Right hindlimb (tissue), 1 donor: Measurements from ENCODE around the gene RPS6KC1.
"Not testable (repeated sequence)": the region's sequence is repeated elsewhere in the genome, so short reads cannot be mapped to it uniquely, and the experiment has no call there.

Experiments
- DNase-seq: peaks from one replicate; pipeline ENCODE4 v3.0.0-alpha.2; 2018

RPS6KC1 gene, protein sequence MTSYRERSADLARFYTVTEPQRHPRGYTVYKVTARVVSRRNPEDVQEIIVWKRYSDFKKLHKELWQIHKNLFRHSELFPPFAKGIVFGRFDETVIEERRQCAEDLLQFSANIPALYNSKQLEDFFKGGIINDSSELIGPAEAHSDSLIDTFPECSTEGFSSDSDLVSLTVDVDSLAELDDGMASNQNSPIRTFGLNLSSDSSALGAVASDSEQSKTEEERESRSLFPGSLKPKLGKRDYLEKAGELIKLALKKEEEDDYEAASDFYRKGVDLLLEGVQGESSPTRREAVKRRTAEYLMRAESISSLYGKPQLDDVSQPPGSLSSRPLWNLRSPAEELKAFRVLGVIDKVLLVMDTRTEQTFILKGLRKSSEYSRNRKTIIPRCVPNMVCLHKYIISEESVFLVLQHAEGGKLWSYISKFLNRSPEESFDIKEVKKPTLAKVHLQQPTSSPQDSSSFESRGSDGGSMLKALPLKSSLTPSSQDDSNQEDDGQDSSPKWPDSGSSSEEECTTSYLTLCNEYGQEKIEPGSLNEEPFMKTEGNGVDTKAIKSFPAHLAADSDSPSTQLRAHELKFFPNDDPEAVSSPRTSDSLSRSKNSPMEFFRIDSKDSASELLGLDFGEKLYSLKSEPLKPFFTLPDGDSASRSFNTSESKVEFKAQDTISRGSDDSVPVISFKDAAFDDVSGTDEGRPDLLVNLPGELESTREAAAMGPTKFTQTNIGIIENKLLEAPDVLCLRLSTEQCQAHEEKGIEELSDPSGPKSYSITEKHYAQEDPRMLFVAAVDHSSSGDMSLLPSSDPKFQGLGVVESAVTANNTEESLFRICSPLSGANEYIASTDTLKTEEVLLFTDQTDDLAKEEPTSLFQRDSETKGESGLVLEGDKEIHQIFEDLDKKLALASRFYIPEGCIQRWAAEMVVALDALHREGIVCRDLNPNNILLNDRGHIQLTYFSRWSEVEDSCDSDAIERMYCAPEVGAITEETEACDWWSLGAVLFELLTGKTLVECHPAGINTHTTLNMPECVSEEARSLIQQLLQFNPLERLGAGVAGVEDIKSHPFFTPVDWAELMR

GRCh38 chr1:213051127-213051880 lies at the start of gene RPS6KC1:
Gene RPS6KC1, plus strand, starts transcription at chr1:213051241. Its CDS starts 164 bp downstream, at chr1:213051405.
- DNase-seq: peak; percentile 87

DNA sequence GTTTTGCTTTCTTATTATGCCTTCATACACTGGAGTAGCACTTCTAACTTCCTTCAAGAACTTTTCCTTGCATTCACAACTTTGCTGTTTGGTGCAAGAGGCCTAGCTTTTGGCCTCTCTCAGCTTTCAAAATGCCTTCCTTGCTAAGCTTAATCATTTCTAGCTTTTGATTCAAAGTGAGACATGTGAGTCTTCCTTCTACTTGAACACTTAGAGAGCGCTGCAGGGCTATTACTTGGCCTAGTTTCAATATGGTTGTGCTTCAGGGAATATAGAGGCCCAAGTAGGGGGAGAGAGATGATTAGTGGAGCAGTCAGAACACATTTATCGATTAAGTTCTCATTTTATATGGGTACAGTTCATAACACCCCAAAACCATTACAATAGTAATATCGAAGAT lies 47.8 kb upstream of the RPS6KC1 start:
- no peak for DNase-seq

DNA sequence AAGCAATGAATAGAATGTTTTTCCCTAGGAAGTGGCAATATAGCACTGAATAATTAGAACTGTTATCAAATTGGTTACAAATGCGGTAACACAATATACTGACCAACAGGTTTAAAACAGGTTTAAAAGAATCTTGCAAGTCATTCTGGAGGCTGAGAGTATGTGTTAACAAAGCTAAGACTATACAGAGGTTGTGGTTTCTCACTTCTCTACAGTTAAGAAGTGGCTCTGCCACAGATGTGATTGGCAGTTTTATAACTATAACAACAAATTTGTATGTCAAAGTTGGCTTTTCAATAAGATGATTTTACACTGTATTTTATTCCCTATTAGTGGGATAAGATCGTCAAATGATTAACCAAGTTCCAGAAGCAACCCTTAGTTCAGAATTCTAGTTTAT lies 42.5 kb upstream of the RPS6KC1 start:
- no peak for DNase-seq

- peak; percentile 18 for DNase-seq
Observed at GRCh38 chr1:213014642-213015041, 36.4 kb upstream of the RPS6KC1 start.

DNA sequence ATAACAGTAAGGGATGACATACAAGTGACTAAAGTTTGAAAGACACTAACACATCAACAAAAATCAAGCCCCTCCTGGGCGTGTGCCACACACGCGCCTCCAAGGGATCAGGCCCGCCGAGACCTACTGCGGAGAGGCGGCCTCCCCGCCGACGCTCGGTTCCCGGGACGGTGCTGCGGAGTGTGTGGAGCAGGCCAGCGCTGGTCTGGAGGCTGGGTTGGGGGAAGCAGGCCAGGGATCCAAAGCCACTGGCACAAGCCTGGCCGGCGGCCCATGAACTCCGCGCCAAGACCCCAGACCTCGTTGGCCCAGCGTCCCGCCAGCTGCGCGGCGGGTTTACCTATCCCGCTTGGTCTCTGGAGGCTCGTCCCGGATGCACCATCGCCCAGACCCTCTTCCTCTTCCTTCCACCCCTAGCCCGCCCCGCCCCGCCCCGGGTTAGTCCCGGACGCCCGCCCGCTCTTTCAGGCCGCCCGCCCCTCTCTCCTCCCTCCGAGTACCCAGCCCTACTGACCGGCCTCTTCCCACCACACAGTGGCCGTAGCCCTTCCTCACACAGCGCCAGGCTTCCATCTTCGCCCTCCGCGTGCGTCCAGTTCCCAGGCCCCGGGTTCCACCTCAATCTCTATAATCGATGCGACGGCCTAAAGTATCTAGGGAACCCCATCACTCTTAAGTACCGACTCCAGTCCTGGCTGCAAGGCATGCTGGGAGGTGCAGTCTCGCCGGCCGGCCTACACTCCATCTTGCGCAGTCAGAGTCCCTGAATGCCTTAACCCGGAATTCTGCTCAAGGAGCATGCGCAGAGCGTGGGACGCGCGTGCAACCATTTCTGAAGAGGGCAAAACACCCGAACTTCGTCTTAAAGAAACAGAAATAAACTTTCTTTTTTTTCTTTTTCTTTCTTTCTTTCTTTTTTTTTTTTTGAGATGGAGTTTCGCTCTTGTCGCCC lies 35.7 kb upstream of the RPS6KC1 start, which contains the start of gene ANGEL2:
TSS of gene ANGEL2 (minus strand) at position 769 of the 952 bp plus-strand sequence. CDS start at position 573, 196 bp downstream.
- DNase-seq: peak; percentile 98

GRCh38 chr1:213017447-213018273 lies 33.4 kb upstream of the RPS6KC1 start:
- no peak for DNase-seq

DNA sequence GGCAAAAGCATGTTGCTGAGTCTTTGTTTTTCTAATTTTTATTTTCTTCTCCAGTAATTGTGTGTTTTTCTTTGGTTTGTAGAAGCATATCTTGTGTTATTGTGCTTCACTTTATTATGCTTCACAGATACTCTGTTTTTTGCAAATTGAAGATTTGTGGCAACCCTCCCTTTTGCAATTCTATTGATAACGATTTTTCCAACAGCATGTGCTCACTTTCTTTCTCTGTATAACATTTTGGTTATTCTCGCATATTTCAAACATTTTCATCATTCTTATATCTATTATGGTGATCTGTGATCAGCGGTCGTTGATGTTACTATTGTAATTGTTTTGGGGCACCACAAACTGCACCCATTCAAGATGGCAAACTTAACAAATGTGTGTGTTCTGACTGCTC lies 31.6 kb upstream of the RPS6KC1 start:
- DNase-seq: no peak

DNA sequence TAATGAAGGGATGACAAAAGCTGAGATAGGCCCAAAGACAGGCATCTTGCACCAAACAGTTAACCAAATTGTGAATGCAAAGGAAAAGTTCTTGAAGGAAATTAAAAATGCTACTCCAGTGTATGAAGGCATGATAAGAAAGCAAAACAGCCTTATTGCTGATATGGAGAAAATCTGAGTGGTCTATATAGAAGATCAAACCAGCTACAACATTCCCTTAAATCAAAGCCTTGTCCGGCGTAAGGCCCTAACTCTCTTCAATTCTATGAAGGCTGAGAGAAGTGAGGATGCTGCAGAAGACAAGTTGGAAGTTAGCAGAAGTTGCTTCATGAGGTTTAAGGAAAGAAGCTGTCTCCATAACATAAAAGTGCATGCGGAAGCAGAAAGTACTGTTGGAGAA lies 31.0 kb upstream of the RPS6KC1 start:
- no peak for DNase-seq

DNA sequence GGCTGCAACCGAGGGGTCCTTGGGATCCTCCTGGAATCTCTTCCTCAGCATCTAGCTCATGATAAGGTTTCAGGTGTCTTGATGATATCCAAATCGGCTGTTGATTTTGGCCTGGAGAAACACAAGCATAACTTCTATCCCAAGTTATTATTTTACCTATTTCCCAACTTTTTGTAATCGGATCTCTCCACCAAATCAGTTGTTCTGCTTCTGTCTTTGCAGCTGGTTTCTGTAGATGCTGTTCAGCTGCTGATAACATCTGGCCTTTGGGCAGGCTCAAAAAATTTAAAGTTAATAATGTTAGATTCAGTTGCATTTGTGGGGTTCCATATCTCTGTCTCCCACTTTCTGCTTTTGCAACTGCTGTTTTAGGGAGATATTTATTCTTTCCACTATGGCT lies 24.0 kb upstream of the RPS6KC1 start:
- DNase-seq: not testable (repeated sequence)

- no peak for DNase-seq
Observed at GRCh38 chr1:213032651-213033050, 18.4 kb upstream of the RPS6KC1 start.

GRCh38 chr1:213034713-213035112 lies 16.3 kb upstream of the RPS6KC1 start:
- no peak for DNase-seq

DNA sequence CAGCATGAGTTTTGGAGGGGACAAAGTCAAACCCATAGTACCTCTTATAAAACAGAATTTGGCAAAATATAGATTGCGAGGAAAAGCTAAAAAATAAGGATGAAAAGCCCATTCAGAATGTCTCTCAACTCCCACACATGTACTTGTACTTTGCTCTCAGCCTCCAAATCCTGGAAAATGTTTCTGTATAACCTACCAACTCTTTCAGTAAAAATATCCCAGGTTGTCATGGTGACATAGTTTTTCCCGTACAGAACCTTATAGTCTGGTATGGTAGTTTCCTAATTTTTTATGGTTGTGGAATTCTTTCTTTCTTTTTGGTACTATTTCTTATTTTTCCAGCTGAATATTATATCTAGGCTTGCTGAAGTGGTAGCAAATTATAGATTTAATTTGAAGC lies 15.5 kb upstream of the RPS6KC1 start:
- no peak for DNase-seq

DNA sequence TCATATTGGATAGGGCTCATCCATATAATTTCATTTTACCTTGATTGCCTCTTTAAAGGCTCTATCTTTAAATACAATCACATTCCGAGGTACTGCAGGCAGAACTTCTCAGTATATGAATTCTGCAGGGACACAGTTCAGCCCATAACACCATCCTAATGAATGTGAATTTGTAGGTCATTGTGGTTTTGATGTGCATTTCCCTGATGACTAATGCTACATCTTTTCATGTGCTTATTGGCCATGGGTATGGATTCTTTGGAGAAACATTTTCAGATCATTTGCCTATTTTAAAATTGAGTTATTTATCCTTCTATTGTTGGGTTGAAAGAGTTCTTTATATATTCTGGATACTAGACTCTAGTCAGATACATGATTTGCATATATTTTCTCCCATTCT lies 9.6 kb upstream of the RPS6KC1 start:
- DNase-seq: no peak

DNA sequence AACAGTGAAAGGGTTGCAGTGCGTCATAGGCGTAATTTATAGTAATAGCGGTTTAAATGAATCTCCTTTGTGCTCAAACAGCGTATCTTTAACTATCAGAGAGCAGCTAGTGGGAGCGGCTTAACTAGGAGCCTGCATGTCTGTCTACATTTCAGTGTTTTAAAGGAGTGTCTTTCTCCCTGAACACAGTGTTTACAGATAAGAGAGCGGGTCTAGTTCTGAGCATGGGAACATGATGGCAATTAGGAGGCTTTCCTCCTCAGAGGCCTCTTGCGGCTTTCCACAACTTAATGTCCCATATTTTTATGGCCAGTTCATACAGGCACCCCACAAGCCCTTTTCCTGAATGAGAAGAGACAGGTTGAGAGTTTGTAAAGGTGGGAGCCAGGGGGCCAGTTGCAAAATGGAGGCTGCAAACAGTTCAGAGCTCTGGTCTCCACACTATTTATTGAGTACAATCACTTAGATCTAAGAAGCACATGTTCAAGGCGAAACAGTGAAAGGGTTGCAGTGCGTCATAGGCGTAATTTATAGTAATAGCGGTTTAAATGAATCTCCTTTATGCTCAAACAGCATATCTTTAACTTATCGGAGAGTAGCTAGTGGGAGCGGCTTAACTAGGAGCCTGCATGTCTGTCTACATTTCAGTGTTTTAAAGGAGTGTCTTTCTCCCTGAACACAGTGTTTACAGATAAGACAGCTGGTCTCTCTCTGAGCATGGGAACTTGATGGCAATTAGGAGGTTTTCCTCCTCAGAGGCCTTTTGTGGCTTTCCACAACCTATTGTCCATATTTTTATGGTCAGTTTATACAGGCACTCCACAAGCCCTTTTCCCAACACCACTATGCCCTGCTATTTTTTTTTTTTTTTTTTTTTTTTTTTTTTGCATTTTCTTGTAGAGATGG lies 5.5 kb upstream of the RPS6KC1 start:
- not testable (repeated sequence) for DNase-seq

DNA sequence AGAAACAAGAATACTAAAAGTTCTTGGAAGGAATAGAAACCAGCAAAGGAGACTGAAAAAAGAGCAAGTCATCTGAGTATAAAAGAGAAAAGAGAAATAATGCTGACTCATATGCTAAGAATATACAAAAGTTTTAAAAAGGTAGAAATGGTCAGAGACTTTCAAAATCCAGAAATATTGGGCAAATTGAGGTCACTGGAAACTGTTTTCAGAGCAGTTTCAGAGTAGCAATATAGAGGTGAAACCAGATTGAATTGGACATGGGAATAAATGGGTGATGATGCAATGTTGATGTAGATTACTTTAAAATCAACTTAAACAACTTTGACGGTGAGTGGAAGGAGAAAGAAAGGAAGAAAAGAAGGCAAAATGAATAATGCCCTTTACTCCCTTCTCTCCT lies 1.8 kb upstream of the RPS6KC1 start:
- no peak for DNase-seq

- no peak for DNase-seq
Observed at GRCh38 chr1:213050745-213051126, 305 bp upstream of the RPS6KC1 start.

GRCh38 chr1:213051881-213052202 lies 801 bp downstream of the RPS6KC1 start:
- no peak for DNase-seq

DNA sequence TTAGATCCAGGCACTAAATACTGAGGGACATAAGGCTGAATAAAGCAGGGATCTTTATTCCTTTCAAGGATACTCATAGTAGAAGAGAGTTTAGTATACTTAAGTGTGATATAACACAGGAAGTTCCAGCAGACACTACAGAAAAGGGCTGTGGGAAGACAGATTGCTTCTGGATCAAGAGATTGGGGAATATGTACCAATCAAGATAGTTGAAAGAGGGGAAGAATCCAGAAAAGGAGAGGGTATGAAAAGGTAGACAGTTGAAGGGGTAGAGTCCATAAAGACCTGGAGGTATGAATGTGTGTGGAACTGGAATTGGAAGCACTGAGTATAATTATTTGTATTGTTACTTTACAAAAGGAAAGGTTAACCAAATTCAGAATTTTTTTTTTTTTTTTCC lies 2.4 kb downstream of the RPS6KC1 start:
- DNase-seq: no peak

DNA sequence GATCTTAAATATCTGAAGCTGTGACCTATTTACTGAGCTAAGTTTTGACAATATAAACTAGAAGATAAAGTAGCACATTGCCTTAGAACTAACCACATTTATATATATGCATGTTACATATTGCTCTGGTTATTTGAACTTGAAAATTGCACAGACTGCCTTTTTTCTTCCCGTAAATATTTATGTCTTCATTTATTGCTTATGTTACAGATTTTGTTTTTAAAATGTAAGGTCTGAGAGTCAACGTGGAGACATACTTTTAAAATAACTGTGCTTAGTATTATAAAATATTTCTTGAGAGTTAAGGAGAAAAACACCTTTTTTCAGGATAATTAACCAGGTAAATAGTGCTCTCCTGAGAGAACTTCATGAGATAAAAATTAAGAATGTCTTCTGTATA lies 3.1 kb downstream of the RPS6KC1 start:
- no peak for DNase-seq
